Keratinocyte (primary cell): ENCODE data around the gene AGAP1. TPM values are rescaled to one million over a fixed set of nuclear protein-coding genes. Genes with fewer than 3 reads are reported as not detected.

Experiments used
- DNase-seq: peaks from one replicate; pipeline ENCODE4 v3.0.0-alpha.2; 2011; ENCODE audit warnings: low read depth, missing footprints, low spot score
- FAIRE-seq: peaks from 2 replicates; lab custom pipeline; 2011; peaks lifted over from hg19 to GRCh38; lab: Jason Lieb, UNC
- H2AFZ ChIP-seq: 2 replicates; pipeline ENCODE4 v1.6.0; 2012; ENCODE audit warnings: low read length, control low read depth, inconsistent platforms; ENCODE audit not compliant: control insufficient read depth
- H3K27ac ChIP-seq: 2 replicates; pipeline ENCODE4 v1.5.1; 2011; ENCODE audit warnings: low read length; ENCODE audit not compliant: control insufficient read depth, insufficient read depth
- H3K27me3 ChIP-seq: 3 replicates; pipeline ENCODE4 v1.6.0; 2011; ENCODE audit warnings: low read length; ENCODE audit not compliant: control insufficient read depth, insufficient read depth; ENCODE audit errors: extremely low read depth
- H3K36me3 ChIP-seq, 2 experiments: 2 replicates in 1 of 2; 3 replicates in 1 of 2; pipeline ENCODE4 v1.5.1; 2011; ENCODE audit warnings: low read length in 2 of 2, mild to moderate bottlenecking in 1 of 2; ENCODE audit not compliant: control insufficient read depth in 2 of 2, insufficient read depth in 2 of 2; ENCODE audit errors: extremely low read depth in 1 of 2
- H3K4me1 ChIP-seq: 3 replicates; pipeline ENCODE4 v1.5.1; 2011; ENCODE audit warnings: low read length; ENCODE audit not compliant: control insufficient read depth, insufficient read depth; ENCODE audit errors: extremely low read depth
- H3K4me2 ChIP-seq: 3 replicates; pipeline ENCODE4 v1.6.0; 2011; ENCODE audit warnings: low read depth, low read length; ENCODE audit not compliant: control insufficient read depth, insufficient read depth; ENCODE audit errors: extremely low read depth
- H3K4me3 ChIP-seq, 3 experiments: fragments of 200-600 bp in 1 of 3; sonication (generic) in 1 of 3; 2 replicates in 2 of 3; 3 replicates in 1 of 3; pipeline ENCODE4 v1.5.1; 2011 to 2016; ENCODE audit warnings: low read length in 3 of 3, mild to moderate bottlenecking in 3 of 3, control low read depth in 2 of 3, inconsistent platforms in 1 of 3, low read depth in 1 of 3, mixed read lengths in 1 of 3, mixed run types in 1 of 3, moderate library complexity in 1 of 3; ENCODE audit not compliant: control insufficient read depth in 2 of 3, insufficient read depth in 2 of 3; ENCODE audit errors: extremely low read depth in 1 of 3
- H3K79me2 ChIP-seq: 2 replicates; pipeline ENCODE4 v1.6.0; 2012; ENCODE audit warnings: low read length; ENCODE audit not compliant: control insufficient read depth, insufficient read depth
- H3K9ac ChIP-seq: 3 replicates; pipeline ENCODE4 v1.6.0; 2011; ENCODE audit warnings: low read length; ENCODE audit not compliant: control insufficient read depth, insufficient read depth; ENCODE audit errors: extremely low read depth
- H3K9me1 ChIP-seq: 3 replicates; pipeline ENCODE4 v1.6.0; 2011; ENCODE audit warnings: low read length; ENCODE audit not compliant: control insufficient read depth, insufficient read depth; ENCODE audit errors: extremely low read depth
- H3K9me3 ChIP-seq: 2 replicates; pipeline ENCODE4 v1.5.1; 2012; ENCODE audit warnings: low read depth, low read length; ENCODE audit not compliant: control insufficient read depth
- H4K20me1 ChIP-seq: 3 replicates; pipeline ENCODE4 v1.6.0; 2011; ENCODE audit warnings: low read length; ENCODE audit not compliant: control insufficient read depth, insufficient read depth; ENCODE audit errors: extremely low read depth
- EZH2 ChIP-seq: IDR thresholded peaks from one replicate; pipeline ENCODE4 v1.6.1; 2012; ENCODE audit warnings: inconsistent platforms, mild to moderate bottlenecking, low read length, moderate library complexity
- dilution Hi-C: fragments of 300-500 bp; cut with MboI; formaldehyde crosslinking; loops from one replicate; pipeline ENCODE4 v1.7.0; 2020; ENCODE audit warnings: low sequenced_read_pairs; ENCODE audit not compliant: extremely low pct_ligation_motif_present
- polyA plus RNA-seq, 5 experiments: library from polyadenylated mRNA; depleted of rRNA in 3 of 5; stranded (reverse) in 3 of 5; stranded (forward) in 1 of 5; unstranded in 1 of 5; fragments of >200 nt; gene quantifications; 1 replicate in 1 of 5; 2 replicates in 3 of 5; 3 replicates in 1 of 5; pipeline versions ENCODE4 v1.2.1 to v1.2.3, GENCODE V29; 2011 to 2012; ENCODE audit warnings: missing spikeins in 2 of 5, low read depth in 1 of 5, low replicate concordance in 1 of 5
- TF ChIP-seq, protein P1 (sequence below), 3 experiments: IDR thresholded peaks in 1 of 3; conservative IDR thresholded peaks in 1 of 3; optimal IDR thresholded peaks in 1 of 3; 2 replicates in 2 of 3; 3 replicates in 1 of 3; pipeline versions ENCODE3 to v1.5.1; 2011; ENCODE audit warnings: low read length in 3 of 3, mild to moderate bottlenecking in 3 of 3, moderate library complexity in 2 of 3, control low read depth in 1 of 3, inconsistent platforms in 1 of 3; ENCODE audit not compliant: insufficient read depth in 2 of 3; ENCODE audit errors: extremely low read depth in 1 of 3

The AGAP1 gene
- polyA plus RNA-seq, 1 donor (not counting 4 experiments of a cell fraction or from before 2014, with no cell fraction given), result 12.6 TPM

GRCh38 chr2:235660484-235661082 lies 166.7 kb downstream of the AGAP1 start:
- H3K4me1 ChIP-seq, result no peaks in the 10 kb centered on the region
- no peaks in the 10 kb centered on the region for H3K36me3 ChIP-seq
- dilution Hi-C loops, result no loop called here
- peaks cover 5% of the 10 kb centered on the region for H3K79me2 ChIP-seq
- no peaks in the 10 kb centered on the region for H3K27me3 ChIP-seq
- no peak overlapping the region for H3K27ac ChIP-seq
- H3K9ac ChIP-seq, result no peak overlapping the region
- peaks cover 8% of the 10 kb centered on the region for H4K20me1 ChIP-seq
- no peak overlapping the region for H2AFZ ChIP-seq
- no peaks in the 10 kb centered on the region for H3K9me1 ChIP-seq
- no peaks in the 10 kb centered on the region for H3K9me3 ChIP-seq
- TF ChIP-seq, protein P1, sequence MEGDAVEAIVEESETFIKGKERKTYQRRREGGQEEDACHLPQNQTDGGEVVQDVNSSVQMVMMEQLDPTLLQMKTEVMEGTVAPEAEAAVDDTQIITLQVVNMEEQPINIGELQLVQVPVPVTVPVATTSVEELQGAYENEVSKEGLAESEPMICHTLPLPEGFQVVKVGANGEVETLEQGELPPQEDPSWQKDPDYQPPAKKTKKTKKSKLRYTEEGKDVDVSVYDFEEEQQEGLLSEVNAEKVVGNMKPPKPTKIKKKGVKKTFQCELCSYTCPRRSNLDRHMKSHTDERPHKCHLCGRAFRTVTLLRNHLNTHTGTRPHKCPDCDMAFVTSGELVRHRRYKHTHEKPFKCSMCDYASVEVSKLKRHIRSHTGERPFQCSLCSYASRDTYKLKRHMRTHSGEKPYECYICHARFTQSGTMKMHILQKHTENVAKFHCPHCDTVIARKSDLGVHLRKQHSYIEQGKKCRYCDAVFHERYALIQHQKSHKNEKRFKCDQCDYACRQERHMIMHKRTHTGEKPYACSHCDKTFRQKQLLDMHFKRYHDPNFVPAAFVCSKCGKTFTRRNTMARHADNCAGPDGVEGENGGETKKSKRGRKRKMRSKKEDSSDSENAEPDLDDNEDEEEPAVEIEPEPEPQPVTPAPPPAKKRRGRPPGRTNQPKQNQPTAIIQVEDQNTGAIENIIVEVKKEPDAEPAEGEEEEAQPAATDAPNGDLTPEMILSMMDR (optimal IDR thresholded peaks at IDR 0.05 in 1 of 3, IDR thresholded peaks at IDR 0.05 in 1 of 3, conservative IDR thresholded peaks at IDR 0.05 in 1 of 3; ENCODE audit: extremely low read depth in 1 of 3, insufficient read depth in 2 of 3, low read length in 3 of 3), result no peak
- TF ChIP-seq EZH2, result no peak
- no peak overlapping the region for H3K4me2 ChIP-seq
- DNase-seq, result no peak
- H3K4me3 ChIP-seq, result no peak overlapping the region
- FAIRE-seq, result no peak

DNA sequence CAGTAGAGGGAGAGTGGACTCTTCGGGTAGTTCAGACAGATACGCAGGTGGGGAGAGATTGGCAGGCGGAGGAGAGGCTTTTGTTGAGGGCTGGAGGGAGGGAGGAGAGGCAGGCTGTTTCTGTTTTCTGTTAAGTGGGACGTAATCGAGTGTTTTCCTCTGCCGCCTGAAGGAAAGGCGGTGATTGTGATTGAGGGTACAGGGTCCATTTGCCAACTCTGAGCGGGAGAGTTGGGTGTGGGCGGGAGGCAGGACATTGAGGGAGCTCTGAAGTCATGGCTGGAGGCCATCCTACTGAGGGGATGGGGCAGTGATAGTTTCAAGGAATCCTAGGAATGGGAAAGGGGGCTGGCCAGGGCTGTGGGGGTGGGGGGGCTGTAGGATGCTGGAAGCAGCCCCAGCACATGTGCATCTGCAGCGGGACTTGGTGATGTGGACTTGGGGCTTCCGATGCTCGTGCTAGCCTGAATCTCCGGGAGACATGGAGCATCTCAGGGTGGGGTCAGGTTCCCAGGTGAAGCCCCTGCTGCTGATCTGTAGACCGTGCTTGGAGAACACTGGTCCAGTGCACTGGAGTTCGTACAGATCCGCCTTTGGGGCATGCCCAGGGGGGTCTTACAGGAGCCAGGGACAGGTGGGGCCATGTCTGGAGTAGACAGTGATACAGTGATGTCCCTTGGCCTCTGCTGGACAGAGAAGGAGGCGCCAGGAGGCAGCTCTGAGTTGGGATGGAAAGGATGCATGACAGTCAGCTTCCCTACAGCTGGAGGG lies 167.5 kb downstream of the AGAP1 start:
- Histone ChIP-seq H4K20me1 (peaks cover 8% of the 10 kb centered on the region), H3K27me3 (no peaks in the 10 kb centered on the region), H3K9me1 (no peaks in the 10 kb centered on the region), H3K9me3 (no peaks in the 10 kb centered on the region), H3K4me1 (peaks cover 6% of the 10 kb centered on the region), H2AFZ (no peak overlapping the region), H3K27ac (no peak overlapping the region), H3K4me3 (no peak overlapping the region), H3K79me2 (peaks cover 5% of the 10 kb centered on the region), H3K9ac (no peak overlapping the region), H3K36me3 (no peaks in the 10 kb centered on the region), H3K4me2 (no peak overlapping the region)
- no peak for TF ChIP-seq EZH2
- TF ChIP-seq, protein P1 (optimal IDR thresholded peaks at IDR 0.05 in 1 of 3, IDR thresholded peaks at IDR 0.05 in 1 of 3, conservative IDR thresholded peaks at IDR 0.05 in 1 of 3; ENCODE audit: extremely low read depth in 1 of 3, insufficient read depth in 2 of 3, low read length in 3 of 3), result no peak
- no peak for DNase-seq
- dilution Hi-C loops, result no loop called here
- no peak for FAIRE-seq
